Muscle layer of colon (tissue), 2 donors: ENCODE results near the gene PRSS50.

Source experiments
- H3K27ac ChIP-seq: one replicate; pipeline ENCODE4 v1.7.0; 2013; ENCODE audit warnings: low read depth, mild to moderate bottlenecking, low read length, moderate library complexity
- H3K27me3 ChIP-seq, 2 donors: one replicate each; pipeline ENCODE4 v1.7.0; 2013; ENCODE audit warnings: low read length in 2 of 2, mild to moderate bottlenecking in 2 of 2; ENCODE audit not compliant: insufficient read depth in 2 of 2, control insufficient read depth in 1 of 2
- H3K36me3 ChIP-seq: one replicate; pipeline ENCODE4 v1.7.0; 2013; ENCODE audit warnings: mild to moderate bottlenecking, low read length; ENCODE audit not compliant: insufficient read depth
- H3K4me1 ChIP-seq: one replicate; pipeline ENCODE4 v1.7.0; 2013; ENCODE audit warnings: mild to moderate bottlenecking, low read length; ENCODE audit not compliant: insufficient read depth
- H3K4me3 ChIP-seq, 2 donors: one replicate each; pipeline ENCODE4 v1.7.0; 2013; ENCODE audit warnings: low read length in 2 of 2, low read depth in 1 of 2, mild to moderate bottlenecking in 1 of 2, moderate library complexity in 1 of 2
- H3K9ac ChIP-seq: one replicate; pipeline ENCODE4 v1.7.0; 2013; ENCODE audit warnings: low read length
- H3K9me3 ChIP-seq: one replicate; pipeline ENCODE4 v1.7.0; 2013; ENCODE audit warnings: mild to moderate bottlenecking, low read length
- donor health status: abdominal sarcoma.
- donor health status: Adenocarcinoma of cecum.

The PRSS50 gene

GRCh38 chr3:46722443-46722842, 4.8 kb upstream of the PRSS50 start:
- H3K27me3 ChIP-seq: peaks cover 0 to 12% of the 10 kb centered on the region in 2 donors
- no peak overlapping the region for H3K9ac ChIP-seq
- H3K36me3 ChIP-seq: no peaks in the 10 kb centered on the region
- no peak overlapping the region for H3K27ac ChIP-seq
- H3K4me3 ChIP-seq: no peak overlapping the region
- no peaks in the 10 kb centered on the region for H3K9me3 ChIP-seq
- H3K4me1 ChIP-seq: no peaks in the 10 kb centered on the region

- no peak overlapping the region for H3K27ac ChIP-seq
- no peaks in the 10 kb centered on the region for H3K36me3 ChIP-seq
- H3K9me3 ChIP-seq: no peaks in the 10 kb centered on the region
- H3K4me3 ChIP-seq: no peak overlapping the region
- no peak overlapping the region for H3K9ac ChIP-seq
- no peaks in the 10 kb centered on the region for H3K4me1 ChIP-seq
- peaks cover 0 to 17% of the 10 kb centered on the region in 2 donors for H3K27me3 ChIP-seq
Observed at GRCh38 chr3:46721009-46721408, 3.3 kb upstream of the PRSS50 start.

GRCh38 chr3:46719735-46720271, 2.1 kb upstream of the PRSS50 start:
- Histone ChIP-seq H3K4me1 (no peaks in the 10 kb centered on the region), H3K27ac (no peak overlapping the region), H3K9ac (no peak overlapping the region), H3K36me3 (no peaks in the 10 kb centered on the region), H3K27me3 (peaks cover 0 to 17% of the 10 kb centered on the region in 2 donors), H3K9me3 (no peaks in the 10 kb centered on the region), H3K4me3 (no peak overlapping the region)

DNA sequence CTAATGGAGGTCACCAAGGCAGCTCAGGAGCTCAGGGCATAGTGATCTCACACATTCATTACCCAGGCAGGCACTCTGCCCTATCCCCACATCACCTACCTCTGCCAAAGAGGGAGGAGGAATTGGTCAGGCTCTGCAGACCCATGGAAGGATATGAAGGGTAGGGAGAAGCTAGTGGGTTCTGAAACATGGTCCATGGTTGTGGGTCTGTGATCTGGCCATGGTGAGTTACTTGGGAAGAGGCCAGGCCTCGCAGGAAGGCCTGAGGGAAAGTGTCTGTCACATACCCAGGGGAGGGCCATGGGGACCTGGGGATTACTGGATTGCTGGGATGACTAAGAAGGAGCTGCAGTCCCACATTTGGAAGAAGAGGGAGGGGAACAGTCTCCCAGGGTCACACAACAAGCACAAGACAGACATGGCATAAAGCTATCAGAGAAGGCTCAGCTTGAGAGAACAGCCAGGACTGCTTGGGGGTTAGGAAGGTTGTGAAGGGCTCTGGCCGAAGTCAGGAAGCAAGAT, 1.4 kb upstream of the PRSS50 start:
- H3K27ac ChIP-seq: no peak overlapping the region

DNA sequence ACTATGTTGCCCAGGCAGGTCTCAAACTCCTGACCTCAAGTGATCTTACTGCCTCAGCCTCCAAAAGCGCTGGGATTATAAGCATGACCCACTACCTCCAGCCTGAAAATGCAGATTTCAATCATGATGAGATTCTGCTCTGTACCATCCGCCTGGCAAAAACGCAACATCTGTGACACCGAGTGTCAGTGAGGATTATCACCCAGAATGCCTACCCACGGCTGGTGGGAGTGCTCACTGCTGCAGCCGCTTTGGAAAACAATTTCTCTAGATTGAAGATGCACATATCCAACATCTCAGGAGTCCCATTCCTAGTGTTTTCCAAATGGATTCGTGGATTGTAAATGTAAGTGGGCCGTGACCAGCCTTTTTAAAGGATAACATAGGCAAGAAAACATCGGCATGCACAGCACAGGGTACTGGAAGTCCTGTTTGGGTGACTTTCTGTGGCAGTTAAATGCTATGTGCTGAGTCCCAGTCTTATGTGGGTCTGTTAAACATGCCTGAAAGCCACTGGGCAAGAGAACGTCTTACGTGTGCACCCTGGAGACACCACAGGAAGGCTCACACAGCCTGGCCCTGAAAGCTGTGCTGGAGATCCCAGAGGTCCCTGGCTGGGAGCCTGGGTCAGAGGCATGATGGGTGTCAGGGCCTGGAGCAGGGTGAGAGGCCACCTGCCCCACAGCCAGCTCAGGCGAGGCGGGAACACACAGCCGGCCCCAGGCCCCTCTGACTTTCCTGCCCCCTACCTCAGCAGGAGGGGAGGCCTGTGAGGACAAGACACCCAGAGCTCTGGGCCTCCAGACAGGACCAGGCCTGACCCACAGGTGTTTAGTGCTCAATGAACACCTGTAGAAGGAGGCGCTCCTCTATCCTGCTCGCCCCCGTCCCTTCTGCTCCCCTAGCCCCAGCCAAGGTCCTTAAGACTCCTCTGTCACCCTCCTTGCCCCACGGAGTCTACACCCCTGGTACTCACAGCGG, 918 bp downstream of the PRSS50 start:
- H3K9me3 ChIP-seq: no peaks in the 10 kb centered on the region
- no peaks in the 10 kb centered on the region for H3K36me3 ChIP-seq
- no peak overlapping the region for H3K4me3 ChIP-seq
- H3K4me1 ChIP-seq: no peaks in the 10 kb centered on the region
- no peak overlapping the region for H3K9ac ChIP-seq
- H3K27ac ChIP-seq: no peak overlapping the region
- H3K27me3 ChIP-seq: peaks cover 0 to 17% of the 10 kb centered on the region in 2 donors

More for the DNA sequence above, 1.4 kb upstream of the PRSS50 start:
- H3K4me1 ChIP-seq: no peaks in the 10 kb centered on the region
- peaks cover 0 to 17% of the 10 kb centered on the region in 2 donors for H3K27me3 ChIP-seq
- H3K9me3 ChIP-seq: no peaks in the 10 kb centered on the region
- no peak overlapping the region for H3K9ac ChIP-seq
- no peaks in the 10 kb centered on the region for H3K36me3 ChIP-seq
- no peak overlapping the region for H3K4me3 ChIP-seq

DNA sequence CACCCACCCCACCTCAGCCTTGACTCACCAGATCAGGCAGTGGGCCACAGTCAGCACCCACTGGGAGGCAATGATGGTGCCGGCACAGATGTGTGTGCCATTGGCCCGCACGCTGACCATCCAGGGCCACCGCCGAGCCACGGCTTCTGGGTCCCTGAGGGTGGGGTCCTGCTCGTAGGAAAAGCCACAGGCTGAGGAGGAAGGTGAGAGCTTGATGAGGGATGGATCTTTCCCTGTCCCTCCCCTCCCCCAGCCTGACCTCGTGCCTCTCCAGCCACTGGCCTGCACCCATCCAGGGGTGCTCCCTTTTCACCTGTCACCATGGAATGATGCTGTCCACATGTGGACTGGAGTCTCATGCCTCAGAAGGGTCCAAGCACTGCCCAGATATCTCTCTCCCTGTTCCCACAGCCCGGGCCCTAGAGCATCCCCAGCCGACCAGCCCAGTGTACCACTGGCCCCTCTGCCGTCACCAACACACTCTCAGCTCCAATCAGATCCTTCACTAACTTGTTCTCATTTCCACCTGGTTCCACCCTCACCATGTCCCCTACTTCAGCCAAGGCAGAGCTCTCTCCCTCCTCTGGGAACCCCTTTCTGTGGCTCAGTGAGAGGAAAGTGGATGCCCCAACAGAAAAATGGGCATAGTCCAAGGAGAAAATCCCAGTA, 2.0 kb downstream of the PRSS50 start:
- Histone ChIP-seq H3K9ac (no peak overlapping the region), H3K36me3 (no peaks in the 10 kb centered on the region), H3K4me3 (no peak overlapping the region)

DNA sequence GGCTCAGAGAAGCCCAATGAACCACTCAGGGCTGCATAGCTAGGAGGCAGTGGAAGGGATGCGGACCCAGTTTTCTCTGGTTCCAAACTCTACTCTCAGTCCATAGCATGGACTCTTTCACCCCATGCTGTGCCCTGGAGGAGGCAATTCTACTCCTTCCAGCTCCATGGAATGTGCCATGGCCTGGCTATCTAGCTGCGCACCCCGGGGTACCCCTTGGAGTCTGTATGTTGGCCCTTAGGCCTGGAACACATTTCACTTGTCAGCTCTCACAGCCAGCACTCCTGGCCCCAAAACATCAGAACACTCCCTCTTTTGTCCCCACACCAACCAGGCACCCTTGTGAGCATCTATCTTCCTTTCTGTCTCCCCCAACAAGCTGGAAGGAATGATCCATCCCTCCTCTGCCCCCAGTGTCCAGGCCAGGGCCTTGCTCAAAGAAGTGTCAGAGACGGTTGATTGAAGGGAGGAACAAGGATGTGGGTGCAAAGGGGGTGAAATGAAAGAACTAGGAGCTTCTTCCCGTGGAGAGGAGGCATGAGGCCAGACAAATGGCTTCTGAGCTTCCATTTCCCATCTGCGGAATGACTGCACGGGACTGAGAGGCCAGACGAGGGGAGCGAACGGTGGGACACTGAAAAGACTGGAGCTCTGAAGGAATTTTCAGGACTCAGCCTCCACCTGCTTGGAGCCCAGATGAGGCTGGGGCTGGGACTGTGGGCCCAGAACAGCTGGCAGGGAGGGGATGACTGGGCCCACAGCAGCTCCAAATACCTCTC, 2.8 kb downstream of the PRSS50 start:
- H3K9me3 ChIP-seq: no peaks in the 10 kb centered on the region
- H3K4me3 ChIP-seq: no peak overlapping the region
- H3K27me3 ChIP-seq: peaks cover 0 to 17% of the 10 kb centered on the region in 2 donors
- H3K4me1 ChIP-seq: no peaks in the 10 kb centered on the region
- no peaks in the 10 kb centered on the region for H3K36me3 ChIP-seq
- no peak overlapping the region for H3K9ac ChIP-seq
- no peak overlapping the region for H3K27ac ChIP-seq

More for the DNA sequence above, 2.0 kb downstream of the PRSS50 start:
- Histone ChIP-seq H3K4me1 (no peaks in the 10 kb centered on the region), H3K9me3 (no peaks in the 10 kb centered on the region), H3K27me3 (peaks cover 0 to 17% of the 10 kb centered on the region in 2 donors), H3K27ac (no peak overlapping the region)

DNA sequence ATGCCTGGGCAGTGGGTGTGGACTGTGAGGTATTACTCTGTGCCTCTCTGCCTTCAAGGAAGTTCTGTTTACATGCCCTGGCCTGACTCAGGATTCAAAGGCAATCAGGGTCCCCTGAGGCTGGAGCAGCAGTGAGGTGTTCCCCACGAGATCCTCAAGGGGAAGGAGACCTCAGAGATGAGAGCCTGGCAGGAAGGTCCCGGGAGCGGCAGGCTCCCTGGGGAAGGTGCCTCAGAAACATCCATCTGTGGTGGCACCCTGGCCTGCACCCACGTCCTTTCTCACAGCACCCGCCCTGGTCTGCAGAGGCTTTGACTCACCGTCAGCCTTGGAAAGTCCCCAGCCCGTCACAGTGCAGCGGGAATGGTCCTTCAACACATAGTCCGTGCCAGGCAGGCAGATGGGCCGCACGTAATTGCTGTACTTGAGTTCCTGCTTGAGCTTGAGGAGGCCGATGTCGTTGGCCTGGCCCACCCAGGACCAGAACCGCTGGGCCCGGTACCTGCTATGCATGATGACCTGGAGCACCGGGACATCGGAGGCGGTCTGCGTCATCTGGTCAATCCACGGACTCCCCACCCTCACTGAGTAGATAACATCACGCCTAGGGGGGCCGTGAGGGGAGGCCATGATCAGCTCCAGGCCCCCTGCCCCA, 3.6 kb downstream of the PRSS50 start:
- Histone ChIP-seq H3K9me3 (no peaks in the 10 kb centered on the region), H3K4me3 (no peak overlapping the region), H3K4me1 (no peaks in the 10 kb centered on the region), H3K27me3 (peaks cover 0 to 17% of the 10 kb centered on the region in 2 donors), H3K36me3 (no peaks in the 10 kb centered on the region), H3K9ac (no peak overlapping the region), H3K27ac (no peak overlapping the region)

- Histone ChIP-seq H3K9me3 (no peaks in the 10 kb centered on the region), H3K27ac (no peak overlapping the region), H3K4me3 (no peak overlapping the region), H3K9ac (no peak overlapping the region), H3K36me3 (no peaks in the 10 kb centered on the region), H3K4me1 (no peaks in the 10 kb centered on the region), H3K27me3 (peaks cover 0 to 13% of the 10 kb centered on the region in 2 donors)
Observed at GRCh38 chr3:46713050-46713897, 4.4 kb downstream of the PRSS50 start.
